Measurements from ENCODE around the gene METTL15.

- no peak for TF ChIP-seq CTCF (IDR thresholded peaks at IDR 0.05)
- no peak for TF ChIP-seq POLR2AphosphoS5 (IDR thresholded peaks at IDR 0.05)
These were observed 143.1 kb downstream of the METTL15 start for GRCh38 chr11:28251257-28251656.

Measured in breast epithelium (tissue), 3 donors.